Natural killer cell (primary cell): ENCODE results near the gene RAPGEF3. TPM values are rescaled to one million over a fixed set of nuclear protein-coding genes. Genes with fewer than 3 reads are reported as not detected.

Experiments
- ATAC-seq, 3 donors: fragments of 150-1000 bp in 2 of 3; fragments of 200-7000 bp in 1 of 3; cut with Tn5 transposase; 1 replicate in 1 of 3; 2 replicates in 2 of 3; pipeline ENCODE4 v1.10.0; 2021; ENCODE audit warnings: mild to moderate bottlenecking in 2 of 3, moderate library complexity in 2 of 3
- DNase-seq, 2 donors: peaks; one replicate each; pipeline versions ENCODE4 v3.0.0 to v3.0.0-alpha.2; 2013 to 2021; ENCODE audit warnings: mixed read lengths in 1 of 2
- H3K27ac ChIP-seq: one replicate; pipeline ENCODE4 v1.5.1; 2013; ENCODE audit warnings: mild to moderate bottlenecking, low read length
- H3K27me3 ChIP-seq: one replicate; pipeline ENCODE4 v1.6.1; 2013; ENCODE audit warnings: low read length; ENCODE audit not compliant: control insufficient read depth, insufficient read depth
- H3K36me3 ChIP-seq: one replicate; pipeline ENCODE4 v1.6.1; 2013; ENCODE audit warnings: low read length; ENCODE audit not compliant: control insufficient read depth, insufficient read depth
- H3K4me1 ChIP-seq: one replicate; pipeline ENCODE4 v1.6.1; 2013; ENCODE audit warnings: low read length; ENCODE audit not compliant: control insufficient read depth, insufficient read depth
- H3K4me3 ChIP-seq: one replicate; pipeline ENCODE4 v1.5.1; 2013; ENCODE audit warnings: low read length
- H3K9me3 ChIP-seq: one replicate; pipeline ENCODE4 v1.6.1; 2013; ENCODE audit warnings: low read length; ENCODE audit not compliant: control insufficient read depth, insufficient read depth
- H3K27ac Mint-ChIP-seq, 2 donors: one replicate each; pipeline ENCODE4 v1.8.0; 2022; ENCODE audit warnings: mild to moderate bottlenecking in 2 of 2, mixed read lengths in 2 of 2, moderate library complexity in 1 of 2
- H3K27me3 Mint-ChIP-seq, 2 donors: one replicate each; pipeline ENCODE4 v1.8.0; 2022; ENCODE audit warnings: low read depth in 2 of 2, mixed read lengths in 2 of 2
- H3K36me3 Mint-ChIP-seq: one replicate; pipeline ENCODE4 v1.8.0; 2022; ENCODE audit warnings: mixed read lengths
- H3K4me1 Mint-ChIP-seq, 2 donors: one replicate each; pipeline ENCODE4 v1.8.0; 2022; ENCODE audit warnings: mixed read lengths in 2 of 2
- H3K4me3 Mint-ChIP-seq: one replicate; pipeline ENCODE4 v1.8.0; 2022; ENCODE audit warnings: mild to moderate bottlenecking, moderate library complexity, mixed read lengths
- H3K9me3 Mint-ChIP-seq, 2 donors: one replicate each; pipeline ENCODE4 v1.8.0; 2022; ENCODE audit warnings: mixed read lengths in 2 of 2
- CTCF ChIP-seq: fragments of 200-600 bp; IDR thresholded peaks from one replicate; pipeline ENCODE4 v1.8.0; 2022; ENCODE audit warnings: antibody characterized with exemption
- WGBS: methylation state at CpG from one replicate; pipeline ENCODE4 v1.1.7; 2013; ENCODE audit warnings: missing lambda C conversion rate; ENCODE audit not compliant: insufficient coverage; 5-methylcytosine and 5-hydroxymethylcytosine counted together
- intact Hi-C: fragments of 100-400 bp; cut with micrococcal nuclease; formaldehyde crosslinking; loops from one replicate; pipeline ENCODE4 v1.14.2; 2022
- total RNA-seq, 4 donors: library from RNA; stranded (reverse); fragments of 120-200 nt in 1 of 4; gene quantifications; one replicate each; pipeline versions ENCODE4 v1.2.3 to v1.2.4, GENCODE V29; 2013 to 2022

Gene RAPGEF3
- total RNA-seq, 3 donors from 2014 or later (not counting 1 experiment from before 2014, with no cell fraction given): 0.23 to 0.73 (median 0.49) TPM

- Mint-ChIP-seq H3K36me3 (no peaks in the 10 kb centered on the region), H3K4me3 (peak overlapping the region; percentile 56), H3K9me3 (no peaks in the 10 kb centered on the region), H3K27me3 (peaks cover 4 to 8% of the 10 kb centered on the region in 2 donors), H3K4me1 (peaks cover 6 to 21% of the 10 kb centered on the region in 2 donors), H3K27ac (no peak overlapping the region)
- intact Hi-C loops: no loop called here
- Histone ChIP-seq H3K36me3 (no peaks in the 10 kb centered on the region), H3K27me3 (no peaks in the 10 kb centered on the region), H3K27ac (no peak overlapping the region), H3K4me3 (no peak overlapping the region), H3K9me3 (no peaks in the 10 kb centered on the region), H3K4me1 (peaks cover 33% of the 10 kb centered on the region)
- no peak for TF ChIP-seq CTCF
- WGBS: 62% methylated on average over 7 of the region's 7 CpGs
- ATAC-seq (no peak), DNase-seq (no peak)
Observed at GRCh38 chr12:47757364-47757839, 1.3 kb downstream of the RAPGEF3 start.

GRCh38 chr12:47755655-47756562 is 2.8 kb downstream of the RAPGEF3 start:
- intact Hi-C loops: no loop called here
- H3K9me3 Mint-ChIP-seq: no peaks in the 10 kb centered on the region
- peaks cover 6 to 21% of the 10 kb centered on the region in 2 donors for H3K4me1 Mint-ChIP-seq
- no peak overlapping the region for H3K27ac Mint-ChIP-seq
- Histone ChIP-seq H3K27me3 (no peaks in the 10 kb centered on the region), H3K4me1 (peaks cover 33% of the 10 kb centered on the region), H3K36me3 (no peaks in the 10 kb centered on the region), H3K27ac (no peak overlapping the region), H3K4me3 (no peak overlapping the region), H3K9me3 (no peaks in the 10 kb centered on the region)
- ATAC-seq (no peak), DNase-seq (peak in 1 of 2 donors; percentile 55)
- H3K4me3 Mint-ChIP-seq: no peak overlapping the region
- peaks cover 4 to 8% of the 10 kb centered on the region in 2 donors for H3K27me3 Mint-ChIP-seq
- 81% methylated on average over 12 of the region's 12 CpGs for WGBS
- no peaks in the 10 kb centered on the region for H3K36me3 Mint-ChIP-seq
- no peak for TF ChIP-seq CTCF

GRCh38 chr12:47754881-47755280 is 3.8 kb downstream of the RAPGEF3 start:
- no peak for TF ChIP-seq CTCF
- Mint-ChIP-seq H3K36me3 (no peaks in the 10 kb centered on the region), H3K27ac (no peak overlapping the region), H3K27me3 (peaks cover 1 to 7% of the 10 kb centered on the region in 2 donors), H3K4me1 (peaks cover 6 to 21% of the 10 kb centered on the region in 2 donors), H3K4me3 (no peak overlapping the region), H3K9me3 (no peaks in the 10 kb centered on the region)
- Histone ChIP-seq H3K4me3 (no peak overlapping the region), H3K4me1 (peaks cover 33% of the 10 kb centered on the region), H3K27me3 (no peaks in the 10 kb centered on the region), H3K27ac (no peak overlapping the region), H3K36me3 (no peaks in the 10 kb centered on the region), H3K9me3 (no peaks in the 10 kb centered on the region)
- ATAC-seq (no peak), DNase-seq (no peak)
- intact Hi-C loops: no loop called here
- 48% methylated on average over 3 of the region's 3 CpGs for WGBS
